ENCODE results near the gene BAZ1A. TPM values are rescaled to one million over a fixed set of nuclear protein-coding genes. Genes with fewer than 3 reads are reported as not detected.

Gene BAZ1A
- total RNA-seq, 1 experiment from 2014 or later = 24.2 TPM

DNA sequence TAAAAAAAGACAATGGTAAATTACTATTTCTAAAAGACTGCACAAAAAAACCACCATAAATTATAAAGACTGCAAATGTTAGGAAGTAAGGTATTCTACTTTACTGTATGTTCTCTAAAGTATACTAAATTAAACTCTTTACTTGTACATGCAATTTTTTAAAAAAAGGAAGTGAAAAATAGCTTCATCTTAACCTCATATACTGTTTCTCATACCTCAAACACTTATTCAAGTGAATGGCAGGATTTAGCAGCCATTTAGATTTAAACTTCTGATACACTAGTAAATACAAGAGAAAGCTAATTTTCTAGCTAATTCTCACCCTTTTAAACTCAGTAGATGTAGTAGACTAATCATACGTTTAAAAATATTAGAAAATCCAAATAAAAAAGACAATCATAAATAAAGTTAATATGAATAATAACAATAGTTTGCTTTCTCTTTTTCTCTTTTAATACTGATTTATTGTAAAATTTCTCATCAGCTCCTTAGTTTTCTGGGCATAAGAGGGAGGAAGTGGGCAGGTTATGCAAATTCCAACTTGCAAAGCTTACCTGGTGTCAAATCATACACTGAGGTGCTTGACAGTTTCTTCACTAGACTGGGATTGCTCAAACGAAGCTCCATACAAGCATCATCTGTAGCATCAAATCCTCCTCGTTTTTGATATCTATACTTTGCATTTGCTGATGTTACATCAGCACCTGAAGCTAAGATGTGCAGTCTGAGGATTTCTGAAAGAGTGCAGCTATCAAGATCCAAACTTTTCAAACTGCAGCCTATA lies 89.7 kb downstream of the BAZ1A start:
- peaks cover 10 to 16% of the 10 kb centered on the region in 2 experiments; a peak in 3 of 4 replicates for H3K36me3 ChIP-seq (ENCODE audit: control insufficient read depth in 1 of 2, insufficient read depth in 2 of 2, low read length in 2 of 2)
- no peaks in the 10 kb centered on the region for H3K9me2 ChIP-seq (ENCODE audit: insufficient read depth)
- H3K79me2 ChIP-seq (ENCODE audit: insufficient read depth, low read length) = no peaks in the 10 kb centered on the region
- no peaks in the 10 kb centered on the region for H3K9me3 ChIP-seq (ENCODE audit: control insufficient read depth in 1 of 2, insufficient read depth in 1 of 2, low read depth in 1 of 2, low read length in 2 of 2)
- no peak overlapping the region for H3K9ac ChIP-seq (ENCODE audit: low read length)
- no TSS peak for BruUV-seq (replicated peaks)
- H3K27ac ChIP-seq (ENCODE audit: low read depth, low read length) = no peak overlapping the region
- no peak overlapping the region for H3K4me2 ChIP-seq (ENCODE audit: low read length)
- ChIA-PET RAD21 (ENCODE audit: low non-redundant PET in 1 of 2, low total read pairs in 2 of 2, uncharacterized antibody in 2 of 2, unreplicated experiment in 2 of 2) (no interaction called here), POLR2A (no interaction called here), CTCF (no interaction called here)
- TF ChIP-seq CBX3 (IDR thresholded peaks at IDR 0.05; ENCODE audit: low read depth) = no peak
- TF ChIP-seq CEBPB (IDR thresholded peaks at IDR 0.05; ENCODE audit: low read depth) = no peak
- TF ChIP-seq, protein P1, sequence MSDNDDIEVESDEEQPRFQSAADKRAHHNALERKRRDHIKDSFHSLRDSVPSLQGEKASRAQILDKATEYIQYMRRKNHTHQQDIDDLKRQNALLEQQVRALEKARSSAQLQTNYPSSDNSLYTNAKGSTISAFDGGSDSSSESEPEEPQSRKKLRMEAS (IDR thresholded peaks at IDR 0.05) = no peak
- TF ChIP-seq SIN3A (IDR thresholded peaks at IDR 0.05; ENCODE audit: low read depth) = no peak
- TF ChIP-seq, protein P2, sequence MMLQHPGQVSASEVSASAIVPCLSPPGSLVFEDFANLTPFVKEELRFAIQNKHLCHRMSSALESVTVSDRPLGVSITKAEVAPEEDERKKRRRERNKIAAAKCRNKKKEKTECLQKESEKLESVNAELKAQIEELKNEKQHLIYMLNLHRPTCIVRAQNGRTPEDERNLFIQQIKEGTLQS (IDR thresholded peaks at IDR 0.05) = no peak
- TF ChIP-seq JUND (IDR thresholded peaks at IDR 0.05) = no peak
- no peak for TF ChIP-seq EZH2 (IDR thresholded peaks at IDR 0.05)
- TF ChIP-seq, protein P3, sequence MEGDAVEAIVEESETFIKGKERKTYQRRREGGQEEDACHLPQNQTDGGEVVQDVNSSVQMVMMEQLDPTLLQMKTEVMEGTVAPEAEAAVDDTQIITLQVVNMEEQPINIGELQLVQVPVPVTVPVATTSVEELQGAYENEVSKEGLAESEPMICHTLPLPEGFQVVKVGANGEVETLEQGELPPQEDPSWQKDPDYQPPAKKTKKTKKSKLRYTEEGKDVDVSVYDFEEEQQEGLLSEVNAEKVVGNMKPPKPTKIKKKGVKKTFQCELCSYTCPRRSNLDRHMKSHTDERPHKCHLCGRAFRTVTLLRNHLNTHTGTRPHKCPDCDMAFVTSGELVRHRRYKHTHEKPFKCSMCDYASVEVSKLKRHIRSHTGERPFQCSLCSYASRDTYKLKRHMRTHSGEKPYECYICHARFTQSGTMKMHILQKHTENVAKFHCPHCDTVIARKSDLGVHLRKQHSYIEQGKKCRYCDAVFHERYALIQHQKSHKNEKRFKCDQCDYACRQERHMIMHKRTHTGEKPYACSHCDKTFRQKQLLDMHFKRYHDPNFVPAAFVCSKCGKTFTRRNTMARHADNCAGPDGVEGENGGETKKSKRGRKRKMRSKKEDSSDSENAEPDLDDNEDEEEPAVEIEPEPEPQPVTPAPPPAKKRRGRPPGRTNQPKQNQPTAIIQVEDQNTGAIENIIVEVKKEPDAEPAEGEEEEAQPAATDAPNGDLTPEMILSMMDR (IDR thresholded peaks at IDR 0.05 in 2 of 3, conservative IDR thresholded peaks at IDR 0.05 in 1 of 3; ENCODE audit: borderline replicate concordance in 1 of 3, insufficient read depth in 1 of 3, low read depth in 2 of 3, low read length in 2 of 3) = no peak
- TF ChIP-seq, protein P4, sequence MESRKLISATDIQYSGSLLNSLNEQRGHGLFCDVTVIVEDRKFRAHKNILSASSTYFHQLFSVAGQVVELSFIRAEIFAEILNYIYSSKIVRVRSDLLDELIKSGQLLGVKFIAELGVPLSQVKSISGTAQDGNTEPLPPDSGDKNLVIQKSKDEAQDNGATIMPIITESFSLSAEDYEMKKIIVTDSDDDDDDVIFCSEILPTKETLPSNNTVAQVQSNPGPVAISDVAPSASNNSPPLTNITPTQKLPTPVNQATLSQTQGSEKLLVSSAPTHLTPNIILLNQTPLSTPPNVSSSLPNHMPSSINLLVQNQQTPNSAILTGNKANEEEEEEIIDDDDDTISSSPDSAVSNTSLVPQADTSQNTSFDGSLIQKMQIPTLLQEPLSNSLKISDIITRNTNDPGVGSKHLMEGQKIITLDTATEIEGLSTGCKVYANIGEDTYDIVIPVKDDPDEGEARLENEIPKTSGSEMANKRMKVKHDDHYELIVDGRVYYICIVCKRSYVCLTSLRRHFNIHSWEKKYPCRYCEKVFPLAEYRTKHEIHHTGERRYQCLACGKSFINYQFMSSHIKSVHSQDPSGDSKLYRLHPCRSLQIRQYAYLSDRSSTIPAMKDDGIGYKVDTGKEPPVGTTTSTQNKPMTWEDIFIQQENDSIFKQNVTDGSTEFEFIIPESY (IDR thresholded peaks at IDR 0.05; ENCODE audit: extremely low read depth, insufficient replicate concordance, low read length) = no peak
- no peak for TF ChIP-seq SP1 (IDR thresholded peaks at IDR 0.05; ENCODE audit: low read depth)
- no peak for DNase-seq (ENCODE audit: low read depth, low spot score)
- no peaks in the 10 kb centered on the region for H3K4me1 ChIP-seq (ENCODE audit: control insufficient read depth in 1 of 2, insufficient read depth in 2 of 2, low read length in 2 of 2)
- no peaks in the 10 kb centered on the region for H4K20me1 ChIP-seq (ENCODE audit: insufficient read depth)
- intact Hi-C loops (cut with micrococcal nuclease) = no loop called here
- ATAC-seq = no peak
- H2AFZ ChIP-seq (ENCODE audit: low read depth, low read length, poor library complexity, severe bottlenecking) = no peak overlapping the region
- H3K4me3 ChIP-seq (replicated peaks in 1 of 2; ENCODE audit: low read depth in 1 of 2, low read length in 2 of 2) = no peak overlapping the region
- H3K27me3 ChIP-seq (ENCODE audit: insufficient read depth, low read length) = no peaks in the 10 kb centered on the region

All from HCT116 (cell line).